NCI-H2029 treated with DMSO at 0.1 percent for 48 hours (cell line): ENCODE measurements around the gene EPHA5.
A peak's percentile ranks its signal among the peaks of the same experiment; 100 is the strongest.

Experiments used
- DNase-seq: peaks from one replicate; lab custom pipeline; 2025; lab: John Stamatoyannopoulos, UW

EPHA5 gene

DNA sequence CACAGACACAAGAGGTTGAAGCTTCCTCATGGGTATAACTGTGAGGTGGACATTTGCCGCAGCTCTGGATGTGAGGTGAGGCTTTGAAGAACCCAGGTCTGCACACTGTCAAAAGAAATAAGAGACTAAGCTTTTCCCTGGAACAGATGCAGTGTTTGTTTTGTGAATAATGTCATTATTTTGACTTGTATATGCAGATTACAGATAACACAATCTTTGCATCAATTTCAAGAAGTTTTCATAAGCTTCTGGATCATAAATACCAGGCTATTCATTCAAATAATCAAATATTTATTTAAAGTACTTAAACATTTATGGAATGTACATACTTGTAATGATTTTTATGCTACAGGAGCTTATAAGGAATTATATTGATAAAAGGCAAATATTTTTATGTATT, 174.8 kb downstream of the EPHA5 start:
- DNase-seq, result no peak

DNA sequence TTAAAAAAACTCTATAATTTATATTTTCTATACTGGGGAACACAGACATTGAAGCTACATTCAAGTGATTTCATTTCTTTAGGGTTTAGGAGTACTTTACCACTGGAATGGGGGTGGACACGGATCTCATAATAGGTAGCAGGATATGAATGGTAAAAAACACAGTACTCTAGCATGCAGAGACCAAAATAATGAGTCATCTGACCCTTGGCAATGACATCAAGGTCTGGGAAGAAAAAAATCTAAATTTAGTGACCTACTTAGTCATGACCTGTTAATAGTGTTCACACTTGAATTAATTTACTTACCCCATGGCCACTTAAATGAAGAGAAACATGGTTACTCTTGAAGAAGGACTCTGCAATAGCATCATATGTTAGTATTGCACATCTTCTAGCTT, 187.9 kb downstream of the EPHA5 start:
- no peak for DNase-seq

DNA sequence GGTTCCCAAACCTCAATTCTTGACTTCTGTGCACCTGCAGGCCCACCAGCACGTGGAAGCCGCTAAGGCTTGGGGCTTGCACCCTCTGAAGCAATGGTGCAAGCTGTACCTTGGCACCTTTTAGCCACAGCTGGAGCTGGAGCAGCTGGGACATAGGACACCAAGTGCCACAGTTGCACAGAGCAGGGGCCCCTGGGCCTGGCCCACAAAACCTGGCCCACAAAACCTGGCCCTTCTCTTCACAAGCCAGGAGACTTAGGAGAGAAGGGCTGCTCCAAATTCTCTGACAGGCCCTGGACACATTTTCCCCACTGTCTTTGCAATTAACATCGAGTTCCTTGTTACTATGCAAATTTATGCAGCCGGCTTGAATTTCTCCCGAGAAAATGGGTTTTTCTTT, 197.8 kb downstream of the EPHA5 start:
- DNase-seq, result no peak

DNA sequence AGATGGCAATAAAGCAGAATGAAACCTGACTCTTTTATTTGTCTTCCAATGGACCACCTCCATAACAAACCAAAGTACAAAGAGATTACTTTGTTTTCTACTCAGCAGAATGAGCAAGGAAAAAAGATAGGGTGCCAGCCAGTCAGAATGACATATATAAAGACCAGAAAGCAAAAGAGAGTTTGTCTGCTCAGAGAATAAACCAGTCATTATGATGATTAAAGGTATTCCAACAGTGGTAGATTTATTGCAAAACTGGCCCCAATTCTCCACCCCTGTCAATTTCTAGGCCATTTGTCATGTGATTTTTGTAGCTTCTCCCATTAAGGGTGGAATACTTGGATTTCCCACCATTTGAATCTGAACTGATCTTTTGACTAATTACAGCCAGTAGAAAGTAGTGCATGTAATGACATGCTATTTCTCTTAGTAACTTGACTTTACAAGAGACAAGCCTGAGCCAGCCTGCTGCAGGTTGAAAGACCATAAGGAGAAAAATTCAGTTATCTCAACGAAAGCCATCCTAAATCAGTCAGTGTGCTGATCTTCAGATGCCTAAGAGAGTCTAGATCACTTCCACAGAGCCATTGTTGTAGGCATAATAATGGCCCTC, 203.1 kb downstream of the EPHA5 start:
- DNase-seq, result no peak

DNA sequence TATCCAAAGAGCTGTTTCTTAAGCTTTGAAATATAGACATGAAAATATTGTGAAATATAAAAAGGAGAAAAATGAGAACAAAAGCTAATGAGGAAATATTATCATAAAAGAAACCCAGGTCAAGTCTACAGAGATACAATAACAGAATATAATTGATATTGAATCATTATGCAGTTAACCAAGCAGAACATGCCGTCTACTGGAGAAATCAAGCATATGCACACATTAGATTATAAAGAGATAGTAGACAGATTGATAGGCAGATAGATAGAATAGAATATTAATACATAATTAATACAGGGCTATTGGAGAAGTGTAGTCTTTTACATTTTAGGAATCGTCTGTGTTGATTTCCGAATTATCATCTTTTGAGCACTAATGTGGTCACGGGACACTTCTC, 208.5 kb downstream of the EPHA5 start:
- no peak for DNase-seq

DNA sequence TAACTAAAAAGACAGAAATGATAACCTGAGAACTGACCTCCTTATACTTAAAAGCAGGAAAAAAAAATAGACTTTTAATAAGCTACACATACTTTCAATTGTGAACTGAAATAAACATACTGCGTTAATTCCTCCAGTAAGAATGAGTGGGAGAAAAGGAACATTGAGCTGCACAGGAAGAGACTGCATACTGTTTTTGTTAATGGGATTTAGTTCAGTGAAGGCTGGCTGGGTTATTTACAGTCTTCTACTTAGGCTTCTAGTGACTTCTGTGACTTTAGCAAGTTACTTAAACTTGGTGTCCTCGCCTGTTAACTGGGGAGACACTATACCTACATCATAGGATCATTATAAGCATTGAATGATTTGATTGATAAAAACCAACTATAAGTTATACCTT, 213.3 kb downstream of the EPHA5 start:
- DNase-seq, result no peak

DNA sequence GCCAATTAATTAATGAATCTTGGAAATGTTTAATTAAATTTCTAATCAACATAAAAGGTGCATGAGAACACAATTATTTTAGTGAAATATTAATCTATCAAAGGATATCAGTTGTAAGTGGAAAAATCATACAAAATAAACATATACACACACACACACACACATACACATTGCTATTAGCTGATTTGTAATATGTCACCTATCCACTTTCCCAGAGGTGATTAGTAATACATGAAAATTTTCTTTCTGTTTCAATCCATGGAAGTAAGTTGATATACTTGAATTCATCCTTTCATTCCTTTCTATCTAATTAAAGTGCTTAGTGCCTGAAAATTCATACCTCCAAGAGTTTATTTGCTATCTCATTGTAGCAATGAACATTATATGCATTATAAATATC, 213.7 kb downstream of the EPHA5 start:
- DNase-seq, result no peak

DNA sequence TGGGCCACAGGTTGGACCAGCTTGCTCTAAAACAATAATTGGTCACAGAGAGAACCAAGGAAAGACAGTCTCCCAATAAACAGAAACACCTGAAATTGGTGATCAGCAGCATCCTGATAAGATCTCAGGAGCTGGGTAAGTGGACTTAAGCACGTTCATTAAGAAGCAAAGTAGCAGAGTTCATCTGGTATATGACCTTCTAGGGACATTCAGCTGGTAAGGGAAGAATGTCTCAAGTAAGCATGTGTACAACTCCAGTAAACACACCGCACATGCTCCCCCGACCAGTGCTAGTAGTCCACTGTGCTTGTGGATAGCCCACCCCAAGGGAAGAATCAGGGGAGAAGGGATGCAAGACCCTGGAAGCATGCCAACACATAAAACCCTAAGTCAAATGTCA, 216.9 kb downstream of the EPHA5 start:
- no peak for DNase-seq

DNA sequence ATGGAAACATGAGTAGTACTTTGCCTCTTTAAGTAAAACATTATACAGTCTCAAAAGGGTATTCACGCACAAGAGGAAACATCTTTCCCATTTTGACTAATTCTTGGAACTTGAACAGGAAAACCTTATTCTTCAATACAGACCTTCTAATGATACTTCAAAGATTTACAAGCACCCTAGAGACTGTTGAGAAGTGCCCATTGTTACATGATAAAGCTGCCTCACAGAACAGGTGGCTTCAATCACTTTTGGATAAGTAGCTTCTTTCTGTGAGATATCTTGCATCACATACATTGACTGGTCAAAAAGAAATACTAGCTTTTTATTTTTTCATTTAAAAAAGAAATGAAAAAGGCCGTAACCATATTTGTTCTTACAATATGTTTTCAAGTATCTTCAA, 219.4 kb downstream of the EPHA5 start:
- peak; percentile 4 for DNase-seq

DNA sequence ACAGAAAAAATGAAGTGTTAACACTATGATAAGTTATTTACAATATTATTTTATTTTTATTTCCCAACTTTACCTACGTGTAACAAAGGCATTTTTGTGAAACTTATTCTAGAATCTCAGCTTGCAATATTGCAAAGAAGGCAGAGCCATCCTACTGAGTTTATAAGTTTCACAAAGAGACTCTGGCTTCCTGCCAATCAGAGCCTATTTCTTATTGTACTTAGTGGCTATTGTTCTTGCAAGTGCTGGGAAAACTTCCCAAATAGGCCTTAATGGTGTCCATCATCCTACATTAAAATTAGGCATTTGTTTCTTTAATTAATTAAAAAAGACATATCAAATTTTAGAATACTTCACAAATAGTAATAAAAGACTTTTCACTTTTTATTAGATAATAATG, 233.2 kb downstream of the EPHA5 start:
- DNase-seq, result no peak

DNA sequence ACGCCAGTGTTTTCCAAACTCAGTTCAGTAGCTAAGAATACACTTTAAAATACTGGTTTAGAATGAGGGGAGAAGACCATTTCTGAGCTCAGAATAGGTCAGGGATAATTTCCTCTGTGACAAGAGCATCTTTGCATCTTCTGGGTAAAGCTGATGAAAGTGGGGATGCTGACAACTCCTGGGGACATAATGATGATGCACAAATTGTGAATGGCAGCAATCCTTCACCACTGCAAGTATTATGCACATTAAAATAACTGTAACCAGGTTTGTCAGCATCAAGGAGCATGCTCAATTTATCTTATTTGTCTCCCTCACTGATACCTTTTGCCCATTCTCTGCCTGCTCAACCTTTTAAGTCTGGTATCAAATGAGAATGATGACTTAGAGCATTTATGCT, 248.2 kb downstream of the EPHA5 start:
- no peak for DNase-seq

DNA sequence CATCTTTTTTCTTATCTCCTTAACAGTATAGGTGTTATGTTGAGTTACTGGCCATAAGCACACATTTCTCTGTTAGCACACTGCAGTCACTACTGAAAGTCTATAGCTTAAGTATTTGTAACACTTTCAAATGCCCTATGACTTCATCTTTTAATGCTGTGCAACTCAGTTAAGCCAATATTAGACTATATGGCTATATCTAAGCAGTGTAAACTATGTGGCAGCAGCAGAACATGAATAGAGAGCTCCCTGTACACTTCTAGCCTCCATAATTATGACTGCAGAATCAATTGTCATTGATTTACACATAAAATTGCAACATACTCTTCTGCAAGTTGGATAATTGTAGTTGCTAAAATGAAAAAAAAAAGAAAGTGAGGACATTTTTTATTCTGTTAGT, 250.3 kb downstream of the EPHA5 start:
- no peak for DNase-seq

DNA sequence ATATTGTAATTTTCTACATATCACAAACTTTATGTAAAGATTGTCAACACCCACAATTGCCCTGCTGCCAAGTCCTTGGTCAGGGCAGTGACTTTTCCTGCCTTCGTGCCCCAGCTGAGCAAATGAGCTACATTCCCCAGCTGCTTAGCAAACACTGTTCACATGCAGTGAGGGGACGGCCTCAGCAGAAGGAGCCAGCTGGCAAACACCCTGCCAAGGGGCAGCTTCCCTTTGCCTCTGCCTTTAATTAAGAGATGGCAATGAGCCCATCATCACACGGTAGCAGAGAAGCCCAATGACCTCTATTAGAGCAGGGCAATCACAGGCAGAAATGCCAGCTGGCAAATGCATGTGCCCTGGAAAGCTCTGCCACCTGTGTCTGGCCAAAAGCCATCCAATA, 253.4 kb downstream of the EPHA5 start:
- peak; percentile 75 for DNase-seq

DNA sequence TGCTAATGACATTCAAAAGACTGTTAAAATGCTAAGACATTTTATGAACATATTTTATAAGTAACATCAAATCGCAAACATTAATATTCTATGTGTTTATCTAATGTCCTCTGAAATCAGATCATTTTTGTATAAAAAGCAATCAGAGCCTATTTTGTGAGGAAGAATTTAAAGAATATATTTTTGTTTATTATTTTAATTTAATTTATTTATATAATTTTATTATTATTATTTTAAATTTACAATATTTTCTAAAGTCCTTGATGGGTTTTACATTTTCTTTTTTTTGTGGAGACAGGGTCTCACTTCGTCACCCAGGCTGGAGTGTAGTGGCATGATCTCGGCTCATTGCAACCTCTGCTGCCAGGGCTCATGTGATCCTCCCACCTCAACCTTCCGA, 262.8 kb downstream of the EPHA5 start:
- no peak for DNase-seq

DNA sequence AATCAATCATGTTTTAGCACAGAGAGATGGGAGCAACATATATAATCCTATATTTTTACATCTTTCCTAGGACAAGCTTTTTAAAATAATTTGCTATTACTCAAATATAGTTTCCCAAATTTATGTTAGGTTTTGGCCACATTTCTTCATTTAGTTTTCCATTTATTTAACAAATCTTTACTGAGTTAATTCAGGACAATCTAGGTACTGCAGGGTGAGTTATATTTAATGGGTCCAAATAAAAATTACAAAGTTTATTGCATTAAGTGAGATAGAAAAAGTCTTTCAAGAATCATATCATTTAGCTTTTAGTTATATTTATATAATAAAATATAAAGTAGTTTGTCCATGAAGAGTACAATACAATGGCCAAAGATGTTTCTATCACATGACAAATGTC, 269.2 kb downstream of the EPHA5 start:
- DNase-seq, result no peak

DNA sequence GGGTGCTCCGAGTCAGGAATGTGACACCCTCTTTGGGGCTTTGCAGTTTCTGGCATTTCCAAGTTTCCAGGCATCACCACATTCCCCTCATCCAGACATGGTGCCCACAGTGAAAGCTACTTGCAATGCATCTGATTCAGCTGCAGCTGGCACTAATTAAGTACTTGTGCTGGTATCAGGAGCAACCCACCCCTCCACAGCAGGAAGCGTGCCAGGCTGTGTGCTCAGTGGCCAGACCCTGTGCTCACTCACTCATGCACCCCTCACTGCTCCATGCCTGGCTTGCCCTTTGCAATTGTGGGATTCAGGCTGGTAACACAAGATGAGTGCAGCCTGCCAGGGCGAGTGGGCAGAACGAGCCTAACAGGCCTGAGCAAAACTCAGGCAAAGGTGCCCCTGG, 271.2 kb downstream of the EPHA5 start:
- no peak for DNase-seq

DNA sequence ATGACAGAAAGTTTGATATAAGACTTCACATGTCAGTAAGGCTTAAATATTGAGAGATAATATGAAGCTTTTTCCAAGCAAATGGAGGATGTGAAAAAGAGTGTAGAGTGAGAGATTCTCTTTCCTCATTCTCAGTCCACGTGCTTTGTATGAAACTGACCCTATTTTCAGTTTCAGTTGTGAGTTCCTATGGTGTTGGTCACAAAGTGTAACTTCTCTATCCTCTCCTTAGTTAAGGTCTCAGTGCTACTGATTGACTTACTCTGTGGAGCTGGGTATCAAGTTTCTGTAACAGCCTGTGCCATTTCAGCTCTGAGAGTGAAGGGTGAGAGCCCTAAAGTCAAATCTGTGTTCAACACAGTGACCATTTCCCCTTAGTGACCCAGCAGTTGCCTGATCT, 277.2 kb downstream of the EPHA5 start:
- DNase-seq, result no peak

DNA sequence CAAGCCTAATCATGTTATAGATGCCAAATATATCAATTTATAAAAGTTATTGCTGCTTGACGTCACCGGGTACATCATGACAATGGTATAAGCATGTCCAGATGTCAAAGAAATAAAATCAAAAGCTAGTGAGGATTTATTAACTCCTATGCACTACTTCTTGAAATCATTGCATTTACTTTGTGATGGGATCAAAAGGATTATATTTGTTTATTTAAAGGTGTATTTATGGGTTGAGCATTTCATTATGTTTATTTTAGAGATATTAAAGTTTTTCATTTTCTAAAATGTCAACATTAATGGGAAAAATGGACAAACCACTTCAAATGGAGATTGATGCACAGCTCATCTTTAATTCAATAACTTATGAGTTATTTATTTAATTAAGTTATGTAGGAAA, 277.8 kb downstream of the EPHA5 start:
- no peak for DNase-seq

DNA sequence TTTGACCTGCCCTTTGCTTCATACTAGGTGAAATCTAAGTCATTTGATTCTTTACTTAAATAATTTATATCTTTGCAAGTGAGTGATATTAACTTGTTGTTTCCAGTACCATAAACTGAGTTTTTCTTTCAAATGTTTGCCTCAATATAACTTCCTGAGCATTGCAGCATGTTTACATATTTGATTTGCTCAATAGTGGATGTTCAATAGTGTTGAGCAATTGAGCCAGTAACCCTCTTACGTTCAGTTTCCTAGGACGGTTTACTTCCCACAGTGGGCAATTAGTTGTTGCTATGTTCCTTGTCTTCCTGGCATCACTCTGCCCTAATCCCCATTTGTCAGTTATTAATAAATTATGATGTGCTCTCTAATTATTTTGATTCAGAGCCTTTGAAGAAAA, 278.5 kb downstream of the EPHA5 start:
- DNase-seq, result no peak

DNA sequence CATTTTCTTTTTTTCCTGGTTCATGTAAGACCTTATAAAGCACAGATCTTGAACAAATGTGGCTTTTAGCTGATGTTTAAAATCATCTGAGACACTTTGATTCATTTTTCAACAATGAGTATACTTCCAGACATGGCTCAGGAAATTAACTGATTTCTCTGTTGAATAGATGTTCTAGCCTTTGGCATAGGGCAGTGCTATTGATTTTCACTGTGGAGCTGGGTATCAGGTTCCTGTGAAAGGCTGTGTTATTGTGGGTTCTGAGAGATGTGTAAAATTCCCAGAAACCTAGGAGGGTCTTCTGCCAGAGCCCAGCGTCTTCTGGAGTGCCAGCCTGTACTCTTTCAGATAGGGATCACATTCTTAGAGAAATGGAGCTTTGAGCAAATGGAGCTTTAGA, 278.9 kb downstream of the EPHA5 start:
- no peak for DNase-seq

DNA sequence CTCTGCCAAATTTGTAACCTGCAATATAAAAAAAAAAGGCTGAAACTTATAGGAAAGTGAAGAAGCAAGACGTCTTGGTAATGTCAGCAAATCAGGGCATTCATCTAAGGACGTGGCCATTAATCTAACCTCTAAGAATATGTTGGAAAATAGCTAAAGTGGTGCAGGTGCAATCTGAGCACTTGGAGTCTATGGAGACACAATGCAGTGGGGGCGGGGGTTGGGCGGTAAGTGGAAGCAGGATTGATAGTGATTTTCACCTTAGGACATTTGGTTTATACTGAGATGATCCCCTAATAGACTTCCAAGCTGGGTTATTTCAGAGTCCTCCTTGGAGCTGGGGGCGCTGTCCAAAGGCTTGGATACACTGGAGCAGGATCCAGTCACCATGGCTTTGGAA, 283.4 kb downstream of the EPHA5 start:
- DNase-seq, result no peak

DNA sequence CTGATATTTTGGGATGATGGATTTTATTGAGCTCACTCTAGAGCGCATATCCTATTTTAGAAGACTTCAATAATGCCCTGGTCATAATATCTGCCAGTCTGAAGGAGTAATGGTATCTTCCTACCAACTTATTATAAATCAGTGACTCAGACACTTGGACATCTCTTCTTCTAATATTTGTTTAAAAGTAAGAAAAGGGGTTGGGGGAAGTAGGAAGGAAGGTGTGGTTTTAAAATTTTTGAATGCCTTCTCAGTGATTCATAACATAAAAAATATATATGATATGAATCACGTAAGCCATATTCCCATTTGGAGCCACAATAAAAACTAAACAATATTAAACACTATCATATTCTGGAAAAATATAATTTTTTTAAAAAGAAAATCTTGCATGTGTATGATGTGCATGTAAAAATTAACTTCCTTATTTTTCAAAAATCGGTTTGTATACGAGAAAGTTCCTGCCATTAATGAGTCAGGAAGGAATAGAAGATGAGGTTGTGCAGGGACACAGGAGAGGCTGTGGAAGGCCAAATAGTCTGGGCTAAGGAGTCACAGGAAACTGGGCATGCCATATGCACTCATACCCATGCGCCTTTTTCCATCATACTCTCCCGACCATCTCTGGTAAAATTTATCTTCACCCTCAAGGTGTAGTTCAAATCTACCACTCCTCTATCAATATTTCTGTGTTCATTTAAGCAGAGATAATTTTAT, 286.5 kb downstream of the EPHA5 start:
- DNase-seq, result no peak

DNA sequence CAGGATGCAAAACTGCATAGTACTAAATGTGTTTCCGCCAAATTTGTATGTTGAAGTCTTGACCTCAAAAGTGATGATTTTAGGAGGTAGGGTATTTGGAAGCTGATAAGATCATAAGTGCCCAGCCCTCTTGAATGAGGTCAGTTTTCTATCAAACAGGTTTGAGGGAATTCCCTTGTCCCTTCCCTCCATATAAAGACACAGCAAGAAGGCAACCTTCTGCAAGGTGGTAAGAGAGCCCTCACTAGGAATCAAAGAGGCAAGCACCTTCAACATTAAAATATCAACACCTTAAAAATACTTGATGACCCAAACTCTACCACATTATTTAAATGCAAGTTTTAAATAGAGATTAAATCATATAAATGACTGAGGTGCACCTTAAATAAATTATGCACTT, 288.6 kb downstream of the EPHA5 start:
- DNase-seq, result no peak

DNA sequence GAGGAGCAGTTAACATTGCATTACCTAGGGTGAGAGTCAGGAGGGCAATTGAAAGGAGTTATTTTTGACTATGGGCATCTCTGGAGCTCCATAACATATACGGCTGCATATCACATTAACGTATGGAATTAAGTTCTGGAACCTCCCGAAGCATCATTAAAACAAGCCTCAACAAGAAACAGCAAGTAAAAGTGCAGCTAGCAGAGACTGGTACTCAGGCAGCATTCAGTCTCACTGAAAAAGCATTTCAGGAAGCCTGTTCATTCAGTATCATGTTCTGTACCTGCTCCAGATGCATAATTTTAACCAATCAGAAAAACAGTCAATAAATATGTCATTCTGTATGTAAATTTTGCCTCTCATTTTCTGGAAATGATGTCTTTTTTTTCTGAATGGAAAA, 299.6 kb downstream of the EPHA5 start:
- no peak for DNase-seq
